ENCODE results near the gene SPTBN1. TPM values are rescaled to one million over a fixed set of nuclear protein-coding genes. Genes with fewer than 3 reads are reported as not detected.

The SPTBN1 gene
- total RNA-seq, 6 experiments from 2014 or later, result 128 to 169 (median 159) TPM

GRCh38 chr2:54434711-54435110, 21.4 kb upstream of the SPTBN1 start:
- Mint-ChIP-seq H3K36me3 (ENCODE audit: low read depth) (no peaks in the 10 kb centered on the region), H3K4me1 (ENCODE audit: low read depth) (no peaks in the 10 kb centered on the region), H3K9me3 (no peaks in the 10 kb centered on the region), H3K27me3 (ENCODE audit: insufficient read depth) (peaks cover 12% of the 10 kb centered on the region), H3K4me3 (no peak overlapping the region), H3K27ac (no peak overlapping the region)
- no peak for TF ChIP-seq CTCF (IDR thresholded peaks at IDR 0.05)
- DNase-seq, result no peak

- no peaks in the 10 kb centered on the region for H3K9me3 Mint-ChIP-seq
- no peaks in the 10 kb centered on the region for H3K36me3 Mint-ChIP-seq (ENCODE audit: low read depth)
- H3K4me3 Mint-ChIP-seq, result no peak overlapping the region
- TF ChIP-seq CTCF (IDR thresholded peaks at IDR 0.05), result no peak
- no peak for DNase-seq
- no peaks in the 10 kb centered on the region for H3K4me1 Mint-ChIP-seq (ENCODE audit: low read depth)
- no peak overlapping the region for H3K27ac Mint-ChIP-seq
- H3K27me3 Mint-ChIP-seq (ENCODE audit: insufficient read depth), result peaks cover 16% of the 10 kb centered on the region
These were observed 20.6 kb upstream of the SPTBN1 start for GRCh38 chr2:54435325-54436226.

- H3K27me3 Mint-ChIP-seq (ENCODE audit: insufficient read depth), result peaks cover 16% of the 10 kb centered on the region
- H3K36me3 Mint-ChIP-seq (ENCODE audit: low read depth), result no peaks in the 10 kb centered on the region
These were observed 18.5 kb upstream of the SPTBN1 start for GRCh38 chr2:54437588-54437987.

GRCh38 chr2:54438271-54438670, 17.9 kb upstream of the SPTBN1 start:
- H3K9me3 Mint-ChIP-seq, result no peaks in the 10 kb centered on the region
- H3K27me3 Mint-ChIP-seq (ENCODE audit: insufficient read depth), result peaks cover 12% of the 10 kb centered on the region
- no peak for DNase-seq
- no peak overlapping the region for H3K27ac Mint-ChIP-seq
- no peaks in the 10 kb centered on the region for H3K36me3 Mint-ChIP-seq (ENCODE audit: low read depth)
- H3K4me3 Mint-ChIP-seq, result no peak overlapping the region
- TF ChIP-seq CTCF (IDR thresholded peaks at IDR 0.05), result no peak
- H3K4me1 Mint-ChIP-seq (ENCODE audit: low read depth), result no peaks in the 10 kb centered on the region

More at GRCh38 chr2:54437588-54437987, 18.5 kb upstream of the SPTBN1 start:
- Mint-ChIP-seq H3K9me3 (no peaks in the 10 kb centered on the region), H3K27ac (no peak overlapping the region), H3K4me3 (no peak overlapping the region), H3K4me1 (ENCODE audit: low read depth) (no peaks in the 10 kb centered on the region)
- no peak for TF ChIP-seq CTCF (IDR thresholded peaks at IDR 0.05)
- no peak for DNase-seq

GRCh38 chr2:54439582-54439981, 16.5 kb upstream of the SPTBN1 start:
- Mint-ChIP-seq H3K4me3 (no peak overlapping the region), H3K9me3 (no peaks in the 10 kb centered on the region), H3K36me3 (ENCODE audit: low read depth) (no peaks in the 10 kb centered on the region), H3K27me3 (ENCODE audit: insufficient read depth) (peaks cover 10% of the 10 kb centered on the region), H3K27ac (no peak overlapping the region), H3K4me1 (ENCODE audit: low read depth) (peaks cover under 1% of the 10 kb centered on the region; the same call in 1 of the 2 replicates)
- no peak for TF ChIP-seq CTCF (IDR thresholded peaks at IDR 0.05)
- no peak for DNase-seq
